NT2/D1 (cell line): ENCODE results near the gene LCN1.
"Not testable (repeated sequence)": the region's sequence is repeated elsewhere in the genome, so short reads cannot be mapped to it uniquely, and the experiment has no call there.

Experiments used
- DNase-seq: peaks from one replicate; pipeline ENCODE4 v3.0.0-alpha.2; 2011; ENCODE audit warnings: low read depth, low spot score
- H3K27me3 ChIP-seq: 2 replicates; pipeline ENCODE4 v1.6.0; 2011; ENCODE audit warnings: mild to moderate bottlenecking; ENCODE audit not compliant: insufficient read length, insufficient read depth
- H3K36me3 ChIP-seq: 2 replicates; pipeline ENCODE4 v1.6.1; 2011; ENCODE audit warnings: mild to moderate bottlenecking, low read length, mixed read lengths; ENCODE audit not compliant: insufficient read depth, insufficient read length
- H3K4me1 ChIP-seq: 2 replicates; pipeline ENCODE4 v1.5.1; 2011; ENCODE audit not compliant: insufficient read depth, insufficient read length
- H3K4me3 ChIP-seq: 2 replicates; pipeline ENCODE4 v1.5.1; 2011; ENCODE audit warnings: low read depth; ENCODE audit not compliant: insufficient read length
- H3K9ac ChIP-seq: 2 replicates; pipeline ENCODE4 v1.6.0; 2011; ENCODE audit warnings: low read depth; ENCODE audit not compliant: insufficient read length
- H3K9me3 ChIP-seq: 2 replicates; pipeline ENCODE4 v1.5.1; 2011; ENCODE audit warnings: mild to moderate bottlenecking, low read length; ENCODE audit not compliant: insufficient read depth
- SUZ12 ChIP-seq: IDR thresholded peaks from 2 replicates; pipeline ENCODE4 v1.6.1; 2011; ENCODE audit not compliant: insufficient read length, insufficient read depth; ENCODE audit errors: extremely low read depth
- YY1 ChIP-seq: IDR thresholded peaks from 2 replicates; pipeline ENCODE4 v1.6.1; 2011; ENCODE audit not compliant: insufficient read length, insufficient read depth
- ZNF274 ChIP-seq: IDR thresholded peaks from 2 replicates; pipeline ENCODE4 v1.6.1; 2011; ENCODE audit warnings: mild to moderate bottlenecking, low read depth, low read length

Gene LCN1

DNA sequence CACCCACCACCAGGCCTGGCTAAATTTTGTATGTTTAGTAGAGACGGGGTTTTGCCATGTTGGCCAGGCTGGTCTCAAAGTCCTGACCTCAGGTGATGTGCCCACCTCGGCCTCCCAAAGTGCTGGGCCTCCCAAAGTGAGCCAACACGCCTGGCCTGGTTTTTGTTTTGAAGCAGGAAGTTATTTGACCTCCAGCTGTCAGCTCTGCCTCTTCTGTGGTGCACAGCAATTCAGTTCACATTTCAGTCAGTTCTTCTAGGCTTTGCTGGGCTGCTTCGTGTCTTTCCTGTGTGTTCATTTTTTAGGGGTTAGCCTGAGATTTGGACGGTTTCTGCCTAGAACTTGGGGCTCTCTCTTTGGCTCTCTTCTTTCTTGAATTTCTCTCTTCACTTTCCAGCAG is 8.9 kb downstream of the LCN1 start:
- Histone ChIP-seq H3K4me1 (peaks cover 15% of the 10 kb centered on the region), H3K4me3 (no peak overlapping the region), H3K9me3 (no peaks in the 10 kb centered on the region), H3K27me3 (no peaks in the 10 kb centered on the region), H3K36me3 (no peaks in the 10 kb centered on the region), H3K9ac (no peak overlapping the region)
- DNase-seq: no peak
- TF ChIP-seq SUZ12 (no peak), ZNF274 (no peak), YY1 (no peak)

DNA sequence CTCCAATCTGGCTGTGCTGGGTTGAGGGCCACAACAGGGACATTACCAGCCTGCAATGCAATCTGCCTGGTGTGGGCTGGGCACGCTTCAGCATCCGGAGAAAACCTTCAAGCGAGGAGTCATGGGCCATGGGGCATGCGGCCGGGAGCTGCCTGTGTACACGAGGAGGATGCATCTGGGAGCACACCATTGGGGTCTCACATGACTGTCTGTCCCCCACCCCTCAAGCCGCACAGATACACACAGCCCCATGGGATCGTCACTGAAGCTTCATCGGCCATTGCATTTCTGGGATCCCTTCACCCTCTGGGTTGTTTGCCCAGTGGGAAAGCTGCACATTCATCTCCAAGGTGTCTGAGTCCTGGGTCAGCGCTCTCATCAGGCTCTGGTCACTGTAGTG is 9.9 kb downstream of the LCN1 start:
- H3K9ac ChIP-seq: no peak overlapping the region
- no peak for DNase-seq
- peaks cover 13% of the 10 kb centered on the region for H3K4me1 ChIP-seq
- TF ChIP-seq ZNF274 (no peak), SUZ12 (no peak), YY1 (no peak)
- H3K4me3 ChIP-seq: no peak overlapping the region
- no peaks in the 10 kb centered on the region for H3K27me3 ChIP-seq
- no peaks in the 10 kb centered on the region for H3K9me3 ChIP-seq
- H3K36me3 ChIP-seq: no peaks in the 10 kb centered on the region

DNA sequence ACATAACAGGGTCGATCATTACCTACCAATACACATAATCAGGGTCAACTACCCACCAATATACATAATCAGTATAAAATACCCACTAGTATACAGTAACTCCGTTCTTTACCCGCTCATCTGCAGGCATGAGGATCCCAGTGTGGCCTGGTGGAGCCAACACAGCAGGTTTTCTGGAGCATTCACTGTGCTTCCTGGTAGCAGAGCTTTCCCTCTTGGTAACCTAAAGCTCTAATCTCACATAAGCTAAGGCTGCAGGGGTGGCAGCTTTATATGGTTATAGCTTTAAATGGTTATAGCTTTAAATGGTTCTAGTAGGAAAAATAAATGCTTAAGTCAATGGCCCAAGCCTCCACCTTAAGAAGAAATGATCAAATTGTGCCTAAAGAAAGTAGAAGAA is 11.9 kb downstream of the LCN1 start:
- Histone ChIP-seq H3K9me3 (no peaks in the 10 kb centered on the region), H3K4me1 (peaks cover 4% of the 10 kb centered on the region), H3K4me3 (no peak overlapping the region), H3K27me3 (no peaks in the 10 kb centered on the region), H3K36me3 (no peaks in the 10 kb centered on the region), H3K9ac (no peak overlapping the region)
- TF ChIP-seq SUZ12 (no peak), YY1 (no peak), ZNF274 (no peak)
- DNase-seq: no peak

DNA sequence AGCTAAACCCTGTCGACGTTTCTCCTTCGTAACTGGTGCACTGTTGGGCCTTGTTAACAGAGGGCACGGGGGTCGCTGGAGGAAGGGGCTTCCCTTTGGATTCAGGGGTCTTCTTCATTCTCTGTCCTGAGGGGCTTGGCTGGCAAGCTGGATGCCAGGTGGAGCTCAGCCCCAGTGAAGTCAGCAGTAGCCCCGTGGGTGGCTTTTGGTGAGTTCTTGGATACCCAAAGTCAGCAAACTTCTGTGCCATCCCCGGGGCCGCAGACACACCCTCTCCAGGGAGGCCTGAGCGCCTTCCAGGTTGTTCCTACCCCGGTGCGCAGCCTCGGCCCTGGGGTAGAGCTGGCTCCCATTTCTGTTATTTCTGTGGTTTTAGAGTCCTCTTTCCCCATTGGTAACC is 12.4 kb downstream of the LCN1 start:
- TF ChIP-seq SUZ12 (no peak), ZNF274 (no peak), YY1 (no peak)
- H3K9me3 ChIP-seq: no peaks in the 10 kb centered on the region
- H3K9ac ChIP-seq: no peak overlapping the region
- H3K4me1 ChIP-seq: peaks cover 4% of the 10 kb centered on the region
- H3K4me3 ChIP-seq: no peak overlapping the region
- no peaks in the 10 kb centered on the region for H3K36me3 ChIP-seq
- no peaks in the 10 kb centered on the region for H3K27me3 ChIP-seq
- DNase-seq: no peak

DNA sequence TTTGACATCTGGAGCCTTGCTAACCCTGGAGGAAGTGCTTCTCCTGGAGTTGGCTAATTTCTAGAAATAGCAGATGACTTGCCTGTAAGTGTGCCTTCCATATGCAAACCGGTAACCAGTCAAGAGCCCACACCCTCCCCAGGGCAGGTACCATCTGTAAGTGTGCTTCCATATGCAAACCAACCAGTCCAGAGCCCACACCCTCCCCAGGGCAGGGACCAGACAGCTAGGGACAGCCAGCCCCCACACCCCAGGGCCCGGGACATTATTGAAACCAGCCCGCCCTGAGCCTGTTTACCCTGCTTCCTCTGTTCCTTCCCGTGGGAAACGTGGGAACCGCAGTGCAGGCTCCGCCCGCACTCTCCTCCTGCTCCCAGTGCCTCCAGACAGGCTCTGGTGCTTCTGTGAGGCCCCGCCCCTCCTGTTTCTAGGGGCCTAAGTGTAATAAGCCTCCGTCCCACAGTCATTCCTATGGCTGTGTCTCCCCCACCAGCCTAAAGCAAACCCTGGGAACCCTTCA is 13.0 kb downstream of the LCN1 start:
- not testable (repeated sequence) for H3K4me3 ChIP-seq, H3K9me3 ChIP-seq, H3K36me3 ChIP-seq, H3K4me1 ChIP-seq, H3K9ac ChIP-seq, H3K27me3 ChIP-seq, DNase-seq

DNA sequence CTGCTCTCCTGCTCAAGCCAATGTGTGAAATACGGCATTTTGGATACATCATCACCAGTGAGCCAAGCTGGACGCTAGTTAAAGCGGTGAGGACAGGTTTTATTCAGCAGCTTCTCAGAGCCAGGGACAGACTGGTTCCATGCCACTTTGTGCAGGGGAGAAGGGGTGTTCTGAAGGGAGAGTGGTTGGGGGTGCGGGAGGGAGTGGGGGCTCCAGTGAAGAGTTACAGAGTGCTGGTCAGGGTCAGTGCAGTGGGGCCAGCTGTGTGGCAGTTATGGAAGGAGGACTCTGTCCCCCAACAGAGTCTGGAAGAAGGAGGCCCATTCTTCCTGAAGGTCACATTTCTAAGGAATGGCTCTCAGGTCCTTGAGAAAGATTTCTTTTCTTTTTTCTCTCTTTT is 13.6 kb downstream of the LCN1 start:
- H3K36me3 ChIP-seq, H3K27me3 ChIP-seq, H3K4me3 ChIP-seq, H3K4me1 ChIP-seq, H3K9me3 ChIP-seq, DNase-seq, H3K9ac ChIP-seq: not testable (repeated sequence)

DNA sequence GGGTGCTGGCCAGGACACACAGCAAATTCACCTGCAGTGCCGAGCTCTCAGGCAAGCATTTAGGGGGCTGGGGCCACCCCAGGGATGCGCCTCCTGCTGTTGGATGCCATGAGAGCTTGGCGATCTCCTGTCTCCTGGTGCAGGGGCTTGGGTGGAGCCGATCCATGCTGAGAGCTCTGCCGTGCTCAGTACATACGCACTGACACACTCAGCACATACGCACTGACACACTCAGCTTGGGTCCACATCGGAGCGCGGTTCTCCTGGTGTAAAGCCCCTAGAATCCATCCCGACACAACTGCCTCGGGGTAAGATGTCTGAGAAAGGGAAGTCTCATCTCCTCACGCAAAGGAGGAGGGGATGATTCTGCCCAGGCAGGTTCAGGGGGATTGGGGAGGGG is 14.4 kb downstream of the LCN1 start:
- H3K27me3 ChIP-seq, H3K9ac ChIP-seq, H3K4me3 ChIP-seq, DNase-seq, H3K9me3 ChIP-seq, H3K4me1 ChIP-seq, H3K36me3 ChIP-seq: not testable (repeated sequence)

DNA sequence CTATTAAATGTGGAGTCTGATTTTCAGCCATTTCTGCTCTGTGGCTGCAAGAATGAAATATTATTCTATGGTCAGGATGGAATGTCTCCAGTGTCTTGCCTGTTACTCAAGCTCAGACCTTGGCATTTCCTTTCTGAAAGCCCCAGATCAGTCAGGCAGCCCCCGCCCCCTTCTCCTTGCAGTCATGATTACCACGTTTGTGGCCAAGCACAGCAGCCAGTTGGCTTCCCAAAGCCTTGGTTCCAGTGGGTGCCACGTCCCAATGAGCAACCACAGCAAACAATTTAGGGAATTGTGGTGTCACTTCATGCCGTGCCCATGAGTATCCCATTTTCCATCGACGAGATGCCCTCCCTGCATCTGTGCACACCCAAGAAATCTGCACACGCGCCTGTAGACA is 15.0 kb downstream of the LCN1 start:
- DNase-seq: no peak
- H3K9me3 ChIP-seq: no peaks in the 10 kb centered on the region
- TF ChIP-seq YY1 (no peak), SUZ12 (no peak), ZNF274 (no peak)

DNA sequence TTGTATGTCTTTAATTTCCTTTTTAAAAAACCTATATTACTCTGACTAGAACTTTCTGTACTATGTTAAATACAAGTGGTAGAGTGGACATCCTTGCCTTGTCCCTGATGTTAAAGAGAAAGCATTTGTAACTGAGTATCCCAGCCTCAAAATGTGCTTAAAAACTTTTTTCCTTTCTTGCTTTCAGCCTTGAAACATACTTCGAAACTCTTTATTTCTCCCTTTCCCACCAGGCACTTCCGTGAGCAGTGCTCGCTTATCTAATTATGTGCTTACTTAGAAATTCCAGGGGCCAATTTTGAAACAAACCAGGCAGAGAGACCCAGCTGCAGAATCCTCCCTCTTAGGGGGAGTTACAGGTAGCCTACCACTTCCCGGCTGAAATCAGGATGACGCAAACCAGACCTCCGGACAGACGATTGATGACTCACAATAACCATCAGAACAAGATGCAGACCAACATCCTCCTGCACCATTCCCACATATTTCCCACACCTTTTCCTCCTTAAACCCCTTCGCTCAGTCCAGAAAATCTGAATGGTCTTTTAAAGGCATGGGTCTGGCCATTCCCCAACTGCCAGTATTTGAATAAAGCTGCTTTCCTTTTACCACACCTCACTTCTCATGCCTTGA is 22.1 kb downstream of the LCN1 start:
- not testable (repeated sequence) for H3K9ac ChIP-seq, H3K4me3 ChIP-seq, DNase-seq, H3K36me3 ChIP-seq, H3K4me1 ChIP-seq, H3K9me3 ChIP-seq, H3K27me3 ChIP-seq

More for the DNA sequence above, 15.0 kb downstream of the LCN1 start:
- Histone ChIP-seq H3K4me3 (no peak overlapping the region), H3K36me3 (no peaks in the 10 kb centered on the region), H3K4me1 (peaks cover 4% of the 10 kb centered on the region), H3K9ac (no peak overlapping the region), H3K27me3 (no peaks in the 10 kb centered on the region)
